ENCODE measurements around the gene PET100. TPM values are rescaled to one million over a fixed set of nuclear protein-coding genes. Genes with fewer than 3 reads are reported as not detected.

The PET100 gene
- total RNA-seq, 1 experiment from 2014 or later: 31.8 TPM

- in situ Hi-C loops (cut with HindIII; ENCODE audit: low pct_unique_long_range_greater_than_20kb, low sequenced_read_pairs): no loop called here
- no peak for DNase-seq (ENCODE audit: low read depth, low spot score)
These were observed 18.9 kb upstream of the PET100 start for GRCh38 chr19:7610491-7611240.

GRCh38 chr19:7611541-7612279 is 17.9 kb upstream of the PET100 start:
- no peak for DNase-seq (ENCODE audit: low read depth, low spot score)
- in situ Hi-C loops (cut with HindIII; ENCODE audit: low pct_unique_long_range_greater_than_20kb, low sequenced_read_pairs): no loop called here

DNA sequence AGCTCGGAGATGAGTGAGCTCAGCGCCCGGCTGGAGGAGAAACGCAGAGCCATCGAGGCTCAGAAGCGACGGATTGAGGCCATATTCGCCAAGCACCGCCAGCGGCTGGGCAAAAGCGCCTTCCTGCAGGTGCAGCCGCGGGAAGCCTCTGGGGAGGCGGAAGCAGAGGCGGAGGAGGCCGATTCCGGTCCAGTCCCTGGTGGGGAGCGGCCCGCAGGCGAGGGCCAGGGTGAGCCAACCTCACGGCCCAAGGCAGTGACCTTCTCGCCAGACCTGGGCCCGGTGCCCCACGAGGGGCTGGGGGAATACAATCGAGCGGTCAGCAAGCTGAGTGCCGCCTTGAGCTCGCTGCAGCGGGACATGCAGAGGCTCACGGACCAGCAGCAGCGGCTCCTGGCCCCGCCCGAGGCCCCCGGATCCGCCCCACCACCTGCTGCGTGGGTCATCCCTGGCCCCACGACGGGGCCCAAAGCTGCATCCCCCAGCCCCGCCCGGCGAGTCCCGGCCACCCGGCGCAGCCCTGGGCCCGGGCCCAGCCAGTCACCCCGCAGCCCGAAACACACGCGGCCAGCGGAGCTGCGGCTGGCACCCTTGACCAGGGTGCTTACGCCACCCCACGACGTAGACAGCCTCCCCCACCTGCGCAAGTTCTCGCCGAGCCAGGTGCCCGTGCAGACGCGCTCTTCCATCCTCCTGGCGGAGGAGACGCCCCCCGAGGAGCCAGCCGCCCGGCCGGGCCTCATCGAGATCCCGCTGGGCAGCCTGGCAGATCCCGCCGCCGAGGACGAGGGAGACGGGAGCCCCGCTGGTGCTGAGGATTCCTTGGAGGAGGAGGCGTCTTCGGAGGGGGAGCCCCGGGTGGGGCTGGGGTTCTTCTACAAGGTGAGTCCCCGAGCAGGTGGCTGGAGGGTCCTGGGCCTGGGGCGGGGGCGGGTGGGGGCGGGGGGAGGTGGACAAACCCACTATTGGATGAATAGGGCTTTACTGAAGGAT is 17.0 kb upstream of the PET100 start:
- DNase-seq (ENCODE audit: low read depth, low spot score): no peak
- in situ Hi-C loops (cut with HindIII; ENCODE audit: low pct_unique_long_range_greater_than_20kb, low sequenced_read_pairs): no loop called here

- in situ Hi-C loops (cut with HindIII; ENCODE audit: low pct_unique_long_range_greater_than_20kb, low sequenced_read_pairs): no loop called here
- DNase-seq (ENCODE audit: low read depth, low spot score): no peak
These were observed 14.5 kb upstream of the PET100 start for GRCh38 chr19:7614859-7615741.

- in situ Hi-C loops (cut with HindIII; ENCODE audit: low pct_unique_long_range_greater_than_20kb, low sequenced_read_pairs): no loop called here
- DNase-seq (ENCODE audit: low read depth, low spot score): no peak
These were observed 12.4 kb upstream of the PET100 start for GRCh38 chr19:7617172-7617571.

DNA sequence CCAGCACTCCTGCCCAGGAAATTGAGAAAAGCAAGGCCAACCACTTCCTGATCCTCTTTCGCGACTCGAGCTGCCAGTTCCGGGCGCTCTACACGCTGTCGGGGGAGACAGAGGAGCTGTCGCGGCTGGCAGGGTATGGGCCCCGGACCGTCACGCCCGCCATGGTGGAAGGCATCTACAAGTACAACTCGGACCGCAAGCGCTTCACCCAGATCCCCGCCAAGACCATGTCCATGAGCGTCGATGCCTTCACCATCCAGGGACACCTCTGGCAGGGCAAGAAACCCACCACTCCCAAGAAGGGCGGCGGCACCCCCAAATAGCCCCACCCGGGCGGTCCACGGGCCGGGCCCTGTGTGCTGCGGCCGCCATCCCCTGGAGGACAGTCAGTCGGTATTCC is 11.9 kb upstream of the PET100 start:
- in situ Hi-C loops (cut with HindIII; ENCODE audit: low pct_unique_long_range_greater_than_20kb, low sequenced_read_pairs): no loop called here
- no peak for DNase-seq (ENCODE audit: low read depth, low spot score)

GRCh38 chr19:7618348-7618747 is 11.2 kb upstream of the PET100 start:
- no peak for DNase-seq (ENCODE audit: low read depth, low spot score)
- in situ Hi-C loops (cut with HindIII; ENCODE audit: low pct_unique_long_range_greater_than_20kb, low sequenced_read_pairs): no loop called here

GRCh38 chr19:7618771-7619510 is 10.7 kb upstream of the PET100 start:
- DNase-seq (ENCODE audit: low read depth, low spot score): no peak
- in situ Hi-C loops (cut with HindIII; ENCODE audit: low pct_unique_long_range_greater_than_20kb, low sequenced_read_pairs): no loop called here

DNA sequence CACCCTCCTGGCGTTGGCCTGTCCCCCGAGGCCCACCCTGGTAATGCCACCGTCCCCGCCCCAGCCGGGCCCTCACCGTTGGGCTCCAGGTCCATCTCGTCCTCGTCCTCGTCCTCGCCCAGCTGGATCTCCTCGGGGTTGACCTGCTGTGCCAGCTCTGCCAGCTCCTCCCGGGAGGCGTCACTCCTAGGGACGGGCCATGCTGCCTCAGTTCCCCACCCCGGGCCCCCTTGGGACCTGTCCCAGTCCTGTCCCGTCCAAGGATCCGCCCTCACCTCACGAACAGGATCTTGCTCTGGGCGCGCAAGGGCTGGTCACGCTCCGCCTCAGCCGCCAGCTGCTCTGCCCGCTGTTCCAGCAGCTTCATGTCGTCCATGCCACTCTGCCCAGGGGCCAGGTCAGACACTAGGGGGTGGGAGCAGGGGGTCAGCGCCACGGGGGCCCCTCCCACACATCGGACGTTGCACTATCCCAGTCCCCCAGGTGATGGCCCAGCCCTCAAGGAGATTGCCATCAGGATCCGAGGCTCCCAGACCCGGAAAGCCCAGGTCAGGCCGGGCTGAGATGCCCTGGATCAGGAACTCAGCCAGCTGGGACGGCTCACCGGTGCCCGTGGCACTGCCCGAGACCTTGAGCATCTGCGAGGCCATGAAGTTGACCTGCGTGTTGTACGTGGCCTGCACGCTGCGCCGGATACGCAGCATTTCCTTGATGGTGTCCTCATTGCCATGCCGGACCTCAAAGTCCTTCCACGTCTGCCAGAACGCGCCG is 9.7 kb upstream of the PET100 start:
- in situ Hi-C loops (cut with HindIII; ENCODE audit: low pct_unique_long_range_greater_than_20kb, low sequenced_read_pairs): no loop called here
- no peak for DNase-seq (ENCODE audit: low read depth, low spot score)

DNA sequence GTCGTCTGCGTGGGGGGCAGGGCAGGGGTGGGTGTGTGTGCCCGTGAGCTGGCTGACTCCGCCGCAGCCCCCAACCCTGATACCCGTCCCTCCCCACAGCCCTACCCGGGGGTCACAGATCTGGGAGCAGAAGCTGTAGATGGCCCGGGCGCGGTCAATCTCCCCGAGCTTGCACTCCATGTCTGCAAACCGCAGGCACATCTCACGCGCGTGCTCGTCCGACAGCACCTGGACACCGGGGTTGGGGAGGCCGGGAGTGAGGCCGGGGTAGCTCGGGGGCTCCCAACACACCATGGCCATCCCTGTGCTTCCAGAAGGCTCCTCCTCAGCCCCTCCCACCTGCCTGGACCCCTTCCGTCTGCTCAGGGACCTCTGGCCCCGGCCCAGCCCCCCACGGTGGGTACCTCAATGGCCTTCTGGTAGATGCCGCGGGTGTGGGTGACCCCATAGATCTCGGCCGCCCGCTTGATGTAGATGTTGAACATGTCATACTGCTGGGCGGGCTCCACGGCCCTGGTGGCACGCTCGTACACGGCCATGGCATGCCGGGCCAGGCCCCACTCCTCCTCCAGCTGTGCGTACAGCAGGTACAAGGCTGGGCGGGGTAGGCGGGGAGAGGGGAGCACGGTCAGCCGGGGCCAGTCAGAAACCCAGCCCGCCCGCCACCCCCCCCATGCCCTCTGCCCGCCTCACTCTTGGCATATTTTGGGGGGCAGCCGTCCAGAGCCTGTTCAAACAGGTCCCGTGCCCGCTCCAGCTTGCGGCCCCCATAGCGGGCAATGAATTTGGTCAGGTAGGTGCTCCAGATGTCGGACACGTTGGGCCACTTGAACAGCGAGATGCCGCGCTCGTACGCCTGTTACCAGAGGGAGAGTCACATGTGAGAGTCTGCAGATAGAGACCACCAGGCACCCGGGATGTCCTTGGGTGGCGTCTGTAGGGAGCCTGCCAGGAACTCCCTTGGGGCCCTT is 8.9 kb upstream of the PET100 start:
- in situ Hi-C loops (cut with HindIII; ENCODE audit: low pct_unique_long_range_greater_than_20kb, low sequenced_read_pairs): no loop called here
- DNase-seq (ENCODE audit: low read depth, low spot score): no peak

DNA sequence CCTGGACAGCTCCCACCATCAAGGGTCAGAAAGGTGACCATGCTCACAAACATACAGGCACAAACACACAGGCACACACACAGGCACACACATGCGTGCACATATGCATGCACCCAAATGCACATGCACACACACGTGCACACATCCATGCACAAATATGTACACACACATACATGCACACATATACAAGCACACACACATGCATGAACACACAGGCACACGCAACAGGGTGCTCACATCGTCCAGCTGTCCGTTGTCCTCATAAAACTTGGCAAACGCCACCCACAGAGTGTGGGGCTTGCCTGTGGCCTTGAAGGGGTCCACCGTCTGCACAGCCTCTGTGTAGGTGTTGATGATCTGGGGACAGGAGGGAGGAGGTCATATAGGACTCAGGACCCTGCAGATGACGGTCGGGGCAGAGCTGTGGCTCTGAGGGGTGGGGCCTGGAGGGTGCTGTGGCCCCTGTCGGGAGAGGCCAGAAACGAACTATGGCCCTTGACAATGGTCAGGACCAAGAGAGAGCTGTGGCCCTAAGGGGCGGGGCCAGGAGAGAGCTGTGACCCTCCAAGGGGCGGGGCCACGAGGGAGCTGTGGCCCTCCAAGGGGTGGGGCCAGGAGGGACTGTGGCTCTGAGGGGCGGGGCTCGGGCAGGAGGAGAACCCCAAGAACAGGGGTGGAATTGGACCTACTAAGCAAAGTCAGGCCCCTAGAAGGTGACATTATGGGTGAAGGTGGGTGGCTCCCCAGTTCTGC is 6.5 kb upstream of the PET100 start:
- in situ Hi-C loops (cut with HindIII; ENCODE audit: low pct_unique_long_range_greater_than_20kb, low sequenced_read_pairs): no loop called here
- no peak for DNase-seq (ENCODE audit: low read depth, low spot score)

DNA sequence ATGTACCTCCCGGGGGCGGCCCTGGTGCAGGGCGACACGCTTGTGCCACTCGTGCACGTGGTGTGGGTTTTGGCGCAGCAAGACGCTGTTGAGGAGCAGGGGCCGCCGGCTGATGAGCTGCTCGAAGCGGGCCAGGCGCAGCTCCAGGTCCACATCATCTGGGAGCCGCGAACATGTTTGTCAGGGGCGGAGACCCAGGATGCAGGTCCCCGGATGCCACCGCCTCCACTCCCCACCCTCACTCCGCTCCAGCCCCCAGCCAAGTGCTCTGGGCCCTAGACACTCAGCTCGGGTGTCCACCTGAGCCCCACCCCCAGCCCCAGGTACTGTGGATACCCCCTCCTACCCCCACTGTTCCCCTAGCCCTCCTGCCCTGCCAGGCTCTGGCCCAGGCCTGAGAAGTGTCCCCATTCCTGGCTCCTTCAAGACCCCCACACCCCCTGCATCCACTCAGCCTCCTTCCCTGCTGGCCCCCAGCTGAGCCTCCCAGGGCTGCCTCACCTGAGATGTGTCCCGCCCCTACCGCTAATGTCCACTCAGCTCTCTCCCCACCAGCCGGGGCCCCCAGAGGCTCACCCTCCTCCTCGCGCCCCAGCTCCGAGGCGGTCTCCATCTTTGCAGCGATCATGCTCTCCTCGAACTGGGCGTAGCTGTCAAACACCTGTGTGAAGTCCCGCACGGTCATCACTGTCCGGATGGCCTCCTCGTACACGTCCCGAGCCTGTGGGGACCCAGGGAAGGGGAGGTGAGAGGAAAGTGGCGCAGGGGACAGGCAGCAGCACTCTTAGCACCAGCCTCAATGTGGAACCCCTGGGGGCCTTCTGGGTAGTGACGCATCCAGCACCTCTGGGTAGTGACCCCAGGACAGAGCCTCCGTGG is 5.6 kb upstream of the PET100 start:
- in situ Hi-C loops (cut with HindIII; ENCODE audit: low pct_unique_long_range_greater_than_20kb, low sequenced_read_pairs): no loop called here
- no peak for DNase-seq (ENCODE audit: low read depth, low spot score)

DNA sequence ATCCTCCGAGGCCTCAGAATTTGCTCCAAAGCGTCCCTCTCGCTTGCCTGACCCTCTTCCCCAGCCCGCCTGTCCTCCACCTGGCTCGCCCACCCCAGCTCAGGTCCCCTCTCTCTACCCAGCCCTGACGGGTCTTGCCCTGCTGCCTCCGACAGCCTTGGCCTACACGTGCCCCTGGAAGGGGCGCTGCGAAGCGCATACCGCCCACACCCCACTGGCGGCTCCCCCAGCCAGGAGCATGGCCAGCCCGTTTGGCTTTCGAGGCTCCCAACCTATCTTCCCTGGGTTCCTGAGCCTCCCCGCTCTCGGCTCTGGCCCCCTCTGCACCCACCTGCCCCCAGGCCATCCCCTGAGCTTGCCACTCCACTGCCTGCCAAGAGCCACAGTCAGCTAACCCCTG is 4.8 kb upstream of the PET100 start:
- DNase-seq (ENCODE audit: low read depth, low spot score): no peak
- in situ Hi-C loops (cut with HindIII; ENCODE audit: low pct_unique_long_range_greater_than_20kb, low sequenced_read_pairs): no loop called here
